ENCODE data around the gene C4BPA.

DNA sequence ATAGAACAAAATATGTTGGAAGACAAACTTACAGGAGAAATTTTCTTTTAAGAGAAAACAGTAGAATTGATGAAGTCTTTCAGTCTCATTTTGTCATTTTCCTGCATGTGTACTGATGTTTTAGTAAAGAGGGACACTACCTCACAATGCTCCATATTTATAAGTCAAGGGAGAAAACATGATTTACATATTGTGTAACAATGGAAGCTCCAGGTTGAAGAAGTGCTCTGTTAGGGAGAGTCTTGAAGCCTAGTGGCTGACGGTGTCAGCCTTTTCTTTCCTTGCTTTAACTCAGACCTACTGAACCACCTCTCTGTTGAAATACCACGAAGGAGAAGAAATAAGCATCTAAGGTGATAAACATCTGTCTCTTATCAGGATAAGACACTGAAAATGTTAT is 75.0 kb downstream of the C4BPA start:
- TF ChIP-seq POLR2A (IDR thresholded peaks at IDR 0.05) (no peak), POLR2AphosphoS5 (IDR thresholded peaks at IDR 0.05) (no peak)
- TF ChIP-seq, protein P1, sequence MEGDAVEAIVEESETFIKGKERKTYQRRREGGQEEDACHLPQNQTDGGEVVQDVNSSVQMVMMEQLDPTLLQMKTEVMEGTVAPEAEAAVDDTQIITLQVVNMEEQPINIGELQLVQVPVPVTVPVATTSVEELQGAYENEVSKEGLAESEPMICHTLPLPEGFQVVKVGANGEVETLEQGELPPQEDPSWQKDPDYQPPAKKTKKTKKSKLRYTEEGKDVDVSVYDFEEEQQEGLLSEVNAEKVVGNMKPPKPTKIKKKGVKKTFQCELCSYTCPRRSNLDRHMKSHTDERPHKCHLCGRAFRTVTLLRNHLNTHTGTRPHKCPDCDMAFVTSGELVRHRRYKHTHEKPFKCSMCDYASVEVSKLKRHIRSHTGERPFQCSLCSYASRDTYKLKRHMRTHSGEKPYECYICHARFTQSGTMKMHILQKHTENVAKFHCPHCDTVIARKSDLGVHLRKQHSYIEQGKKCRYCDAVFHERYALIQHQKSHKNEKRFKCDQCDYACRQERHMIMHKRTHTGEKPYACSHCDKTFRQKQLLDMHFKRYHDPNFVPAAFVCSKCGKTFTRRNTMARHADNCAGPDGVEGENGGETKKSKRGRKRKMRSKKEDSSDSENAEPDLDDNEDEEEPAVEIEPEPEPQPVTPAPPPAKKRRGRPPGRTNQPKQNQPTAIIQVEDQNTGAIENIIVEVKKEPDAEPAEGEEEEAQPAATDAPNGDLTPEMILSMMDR (IDR thresholded peaks at IDR 0.05), result no peak
